Karpas-422 (cell line): ENCODE measurements around the gene MCHR1. TPM values are rescaled to one million over a fixed set of nuclear protein-coding genes. Genes with fewer than 3 reads are reported as not detected.
"Not testable (repeated sequence)": the region's sequence is repeated elsewhere in the genome, so short reads cannot be mapped to it uniquely, and the experiment has no call there.

ENCODE experiments used
- DNase-seq: peaks from one replicate; pipeline ENCODE4 v3.0.0-alpha.2; 2015
- H2AFZ ChIP-seq: fragments of 200-600 bp; sonication (generic); 2 replicates; pipeline ENCODE4 v1.6.1; 2014; ENCODE audit warnings: antibody characterized with exemption, low read length, mixed read lengths
- H3K27ac ChIP-seq: fragments of 200-600 bp; sonication (generic); 2 replicates; pipeline ENCODE4 v1.5.1; 2014; ENCODE audit warnings: mild to moderate bottlenecking, low read length, moderate library complexity
- H3K27me3 ChIP-seq: fragments of 200-600 bp; sonication (generic); 2 replicates; pipeline ENCODE4 v1.6.1; 2014; ENCODE audit warnings: low read length, mixed read lengths
- H3K36me3 ChIP-seq: fragments of 200-600 bp; sonication (generic); 2 replicates; pipeline ENCODE4 v1.6.1; 2014; ENCODE audit warnings: low read length, mixed read lengths; ENCODE audit not compliant: insufficient read depth
- H3K4me1 ChIP-seq: fragments of 200-600 bp; sonication (generic); 2 replicates; pipeline ENCODE4 v1.6.1; 2014; ENCODE audit warnings: mild to moderate bottlenecking, low read length, mixed read lengths
- H3K4me2 ChIP-seq: fragments of 200-600 bp; sonication (generic); 2 replicates; pipeline ENCODE4 v1.6.1; 2014; ENCODE audit warnings: low read length, low read depth, mild to moderate bottlenecking; ENCODE audit not compliant: poor library complexity, severe bottlenecking
- H3K4me3 ChIP-seq: fragments of 200-600 bp; sonication (generic); 2 replicates; pipeline ENCODE4 v1.5.1; 2014; ENCODE audit warnings: mild to moderate bottlenecking, antibody characterized with exemption, low read length, mixed read lengths
- H3K79me2 ChIP-seq: fragments of 200-600 bp; sonication (generic); 2 replicates; pipeline ENCODE4 v1.6.1; 2014; ENCODE audit warnings: mild to moderate bottlenecking, low read length, mixed read lengths
- H3K9ac ChIP-seq: fragments of 200-600 bp; sonication (generic); 2 replicates; pipeline ENCODE4 v1.6.0; 2014; ENCODE audit warnings: low read length
- H3K9me2 ChIP-seq: fragments of 200-600 bp; sonication (generic), shearing (Covaris generic); replicated peaks from 2 replicates; pipeline ENCODE4 v1.6.0; 2014; ENCODE audit warnings: mild to moderate bottlenecking, low read length, moderate library complexity; ENCODE audit not compliant: insufficient read depth
- H3K9me3 ChIP-seq: fragments of 300-700, 200-600 bp; sonication (generic); 2 replicates; pipeline ENCODE4 v1.6.1; 2014; ENCODE audit warnings: low read length, mixed read lengths
- H4K20me1 ChIP-seq: fragments of 200-600 bp; sonication (generic); 2 replicates; pipeline ENCODE4 v1.6.1; 2014; ENCODE audit warnings: mild to moderate bottlenecking, antibody characterized with exemption, low read length, low read depth; ENCODE audit not compliant: insufficient read depth
- total RNA-seq: library from RNA; depleted of rRNA; stranded (reverse); fragments of >200 nt; shearing (Covaris generic); gene quantifications from 2 replicates; pipeline ENCODE4 v1.2.3, GENCODE V29; 2014; ENCODE audit warnings: low replicate concordance

The MCHR1 gene
- total RNA-seq, 1 experiment from 2014 or later: not detected

DNA sequence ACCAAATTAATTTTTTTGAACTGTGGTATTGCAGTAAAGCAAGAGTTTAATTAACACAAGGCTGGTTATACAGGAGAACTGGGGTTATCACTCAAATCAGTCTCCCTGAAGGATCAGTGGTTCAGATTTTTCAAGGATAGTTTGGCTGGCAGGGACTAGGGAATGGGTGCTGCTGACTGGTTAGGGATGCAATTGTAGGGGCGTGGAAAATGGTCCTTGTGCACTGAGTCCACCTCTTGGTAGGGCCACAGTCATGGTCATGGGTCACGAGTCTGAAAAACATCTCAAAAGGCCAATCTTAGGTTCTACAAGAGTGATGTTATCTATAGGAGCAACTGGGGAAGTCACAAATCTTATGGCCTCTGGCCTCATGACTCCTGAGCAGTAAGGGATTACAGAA lies 27.9 kb downstream of the MCHR1 start:
- H3K4me1 ChIP-seq: no peaks in the 10 kb centered on the region
- H4K20me1 ChIP-seq: no peaks in the 10 kb centered on the region
- no peaks in the 10 kb centered on the region for H3K36me3 ChIP-seq
- H3K4me2 ChIP-seq: no peak overlapping the region
- no peak for DNase-seq
- H3K27ac ChIP-seq: no peak overlapping the region
- no peak overlapping the region for H2AFZ ChIP-seq
- no peaks in the 10 kb centered on the region for H3K27me3 ChIP-seq
- H3K4me3 ChIP-seq: no peak overlapping the region
- no peaks in the 10 kb centered on the region for H3K79me2 ChIP-seq
- no peak overlapping the region for H3K9ac ChIP-seq
- H3K9me3 ChIP-seq: no peaks in the 10 kb centered on the region
- H3K9me2 ChIP-seq: no peaks in the 10 kb centered on the region

- no peak overlapping the region for H3K27ac ChIP-seq
- H3K36me3 ChIP-seq: no peaks in the 10 kb centered on the region
- H4K20me1 ChIP-seq: no peaks in the 10 kb centered on the region
- no peaks in the 10 kb centered on the region for H3K27me3 ChIP-seq
- H3K4me1 ChIP-seq: no peaks in the 10 kb centered on the region
- no peak overlapping the region for H3K4me3 ChIP-seq
- no peaks in the 10 kb centered on the region for H3K9me3 ChIP-seq
- H3K4me2 ChIP-seq: no peak overlapping the region
- H2AFZ ChIP-seq: no peak overlapping the region
- H3K9me2 ChIP-seq: no peaks in the 10 kb centered on the region
- no peak for DNase-seq
- no peak overlapping the region for H3K9ac ChIP-seq
- H3K79me2 ChIP-seq: no peaks in the 10 kb centered on the region
Observed at GRCh38 chr22:40708177-40708576, 28.9 kb downstream of the MCHR1 start.

GRCh38 chr22:40709752-40710413 lies 30.6 kb downstream of the MCHR1 start:
- Histone ChIP-seq H3K9ac (no peak overlapping the region), H3K4me2 (no peak overlapping the region), H3K9me3 (no peaks in the 10 kb centered on the region), H3K36me3 (no peaks in the 10 kb centered on the region), H3K4me1 (peaks cover 7% of the 10 kb centered on the region), H3K27ac (no peak overlapping the region), H3K79me2 (no peaks in the 10 kb centered on the region), H3K4me3 (no peak overlapping the region), H3K27me3 (no peaks in the 10 kb centered on the region), H2AFZ (no peak overlapping the region), H3K9me2 (no peaks in the 10 kb centered on the region), H4K20me1 (no peaks in the 10 kb centered on the region)
- no peak for DNase-seq

DNA sequence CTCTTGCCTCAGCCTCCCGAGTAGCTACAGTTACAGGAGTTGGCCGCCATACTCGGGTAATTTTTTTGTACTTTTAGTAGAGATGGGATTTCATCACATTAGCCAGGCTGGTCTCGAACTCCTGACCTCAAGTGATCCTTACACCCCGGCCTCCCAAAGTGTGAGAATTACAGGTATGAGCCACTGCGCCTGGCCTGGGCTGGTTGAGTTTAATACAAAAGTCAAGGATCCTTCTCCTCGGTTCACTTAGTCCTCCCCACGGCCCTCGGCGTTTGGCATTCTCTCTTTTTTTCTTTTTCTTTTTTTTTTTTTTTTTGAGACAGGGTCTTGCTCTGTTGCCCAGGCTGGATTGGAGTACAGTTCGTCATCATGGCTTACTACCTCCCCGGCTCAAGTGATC lies 33.0 kb downstream of the MCHR1 start:
- DNase-seq: no peak
- Histone ChIP-seq H3K36me3 (no peaks in the 10 kb centered on the region), H3K9ac (no peak overlapping the region), H3K4me3 (no peak overlapping the region), H3K27me3 (no peaks in the 10 kb centered on the region), H3K9me3 (no peaks in the 10 kb centered on the region), H3K4me2 (no peak overlapping the region), H3K4me1 (peaks cover 9% of the 10 kb centered on the region), H4K20me1 (no peaks in the 10 kb centered on the region), H3K9me2 (no peaks in the 10 kb centered on the region), H3K27ac (no peak overlapping the region), H2AFZ (no peak overlapping the region), H3K79me2 (no peaks in the 10 kb centered on the region)

GRCh38 chr22:40714499-40715337 lies 35.4 kb downstream of the MCHR1 start:
- H3K4me1 ChIP-seq: peaks cover 13% of the 10 kb centered on the region
- no peaks in the 10 kb centered on the region for H3K36me3 ChIP-seq
- H3K4me3 ChIP-seq: no peak overlapping the region
- no peaks in the 10 kb centered on the region for H3K9me2 ChIP-seq
- DNase-seq: no peak
- no peaks in the 10 kb centered on the region for H3K9me3 ChIP-seq
- no peaks in the 10 kb centered on the region for H4K20me1 ChIP-seq
- H3K27me3 ChIP-seq: no peaks in the 10 kb centered on the region
- peak overlapping the region; percentile 14; the same call in 1 of the 2 replicates for H2AFZ ChIP-seq
- H3K79me2 ChIP-seq: no peaks in the 10 kb centered on the region
- no peak overlapping the region for H3K27ac ChIP-seq
- peak overlapping the region; percentile 46 for H3K4me2 ChIP-seq
- H3K9ac ChIP-seq: no peak overlapping the region

GRCh38 chr22:40716116-40716515 lies 36.8 kb downstream of the MCHR1 start:
- Histone ChIP-seq H3K79me2 (no peaks in the 10 kb centered on the region), H3K9me3 (no peaks in the 10 kb centered on the region), H3K27ac (no peak overlapping the region), H3K4me3 (no peak overlapping the region), H3K36me3 (no peaks in the 10 kb centered on the region), H3K27me3 (no peaks in the 10 kb centered on the region), H3K4me1 (peaks cover 13% of the 10 kb centered on the region), H3K9me2 (no peaks in the 10 kb centered on the region), H4K20me1 (no peaks in the 10 kb centered on the region), H2AFZ (no peak overlapping the region), H3K9ac (no peak overlapping the region), H3K4me2 (no peak overlapping the region)
- DNase-seq: no peak

DNA sequence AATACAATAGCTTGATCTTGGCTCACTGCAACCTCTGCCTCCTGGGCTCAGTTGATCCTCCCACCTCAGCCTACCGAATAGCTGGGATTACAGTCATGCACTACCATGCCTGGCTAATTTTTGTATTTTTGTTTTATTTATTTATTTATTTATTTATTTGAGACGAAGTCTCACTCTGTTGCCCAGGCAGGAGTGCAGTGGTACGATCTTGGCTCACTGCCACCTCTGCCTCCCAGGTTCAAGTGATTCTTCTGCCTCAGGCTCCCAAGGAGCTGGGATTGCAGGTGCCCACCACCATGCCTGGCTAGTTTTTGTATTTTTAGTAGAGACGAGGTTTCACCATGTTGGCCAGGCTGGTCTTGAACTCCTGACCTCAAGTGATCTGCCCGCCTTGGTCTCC lies 38.4 kb downstream of the MCHR1 start:
- H3K4me2 ChIP-seq, H3K36me3 ChIP-seq, H3K27me3 ChIP-seq, H3K27ac ChIP-seq, DNase-seq, H3K9me2 ChIP-seq, H3K9me3 ChIP-seq, H3K79me2 ChIP-seq, H3K4me3 ChIP-seq, H4K20me1 ChIP-seq, H3K9ac ChIP-seq, H2AFZ ChIP-seq: not testable (repeated sequence)
- H3K4me1 ChIP-seq: peaks cover 13% of the 10 kb centered on the region

- peaks cover 13% of the 10 kb centered on the region for H3K4me1 ChIP-seq
- no peak overlapping the region for H3K4me3 ChIP-seq
- no peak overlapping the region for H3K9ac ChIP-seq
- H3K4me2 ChIP-seq: peak overlapping the region; percentile 24
- no peaks in the 10 kb centered on the region for H3K36me3 ChIP-seq
- no peaks in the 10 kb centered on the region for H3K79me2 ChIP-seq
- DNase-seq: no peak
- H4K20me1 ChIP-seq: no peaks in the 10 kb centered on the region
- H3K27ac ChIP-seq: no peak overlapping the region
- H2AFZ ChIP-seq: peak overlapping the region; percentile 65; the same call in 1 of the 2 replicates
- H3K9me3 ChIP-seq: no peaks in the 10 kb centered on the region
- no peaks in the 10 kb centered on the region for H3K9me2 ChIP-seq
- no peaks in the 10 kb centered on the region for H3K27me3 ChIP-seq
Observed at GRCh38 chr22:40718250-40719204, 39.2 kb downstream of the MCHR1 start.
